ENCODE measurements around the gene SEMA3E. TPM values are rescaled to one million over a fixed set of nuclear protein-coding genes. Genes with fewer than 3 reads are reported as not detected.
"Not testable (repeated sequence)": the region's sequence is repeated elsewhere in the genome, so short reads cannot be mapped to it uniquely, and the experiment has no call there.

Gene SEMA3E
- polyA plus RNA-seq, 3 donors, result 1.7 to 2.8 (median 1.8) TPM

GRCh38 chr7:83562960-83563359 lies 86.0 kb downstream of the SEMA3E start:
- DNase-seq (ENCODE audit: low read depth in 3 of 3, low spot score in 2 of 3), result no peak

GRCh38 chr7:83562289-83562688 lies 86.7 kb downstream of the SEMA3E start:
- DNase-seq (ENCODE audit: low read depth in 3 of 3, low spot score in 2 of 3), result no peak

- no peak for DNase-seq (ENCODE audit: low read depth in 3 of 3, low spot score in 2 of 3)
Observed at GRCh38 chr7:83559887-83560286, 89.1 kb downstream of the SEMA3E start.

GRCh38 chr7:83552556-83552955 lies 96.4 kb downstream of the SEMA3E start:
- DNase-seq (ENCODE audit: low read depth in 3 of 3, low spot score in 2 of 3), result not testable (repeated sequence)

- no peak for DNase-seq (ENCODE audit: low read depth in 3 of 3, low spot score in 2 of 3)
Observed at GRCh38 chr7:83550100-83550499, 98.8 kb downstream of the SEMA3E start.

GRCh38 chr7:83548250-83548649 lies 100.7 kb downstream of the SEMA3E start:
- no peak for DNase-seq (ENCODE audit: low read depth in 3 of 3, low spot score in 2 of 3)

GRCh38 chr7:83547526-83547925 lies 101.4 kb downstream of the SEMA3E start:
- peak in 1 of 3 donors; percentile 5 for DNase-seq (ENCODE audit: low read depth in 3 of 3, low spot score in 2 of 3)

- no peak for DNase-seq (ENCODE audit: low read depth in 3 of 3, low spot score in 2 of 3)
Observed at GRCh38 chr7:83546586-83546985, 102.4 kb downstream of the SEMA3E start.

- DNase-seq (ENCODE audit: low read depth in 3 of 3, low spot score in 2 of 3), result no peak
Observed at GRCh38 chr7:83541187-83541960, 107.6 kb downstream of the SEMA3E start.

- DNase-seq (ENCODE audit: low read depth in 3 of 3, low spot score in 2 of 3), result no peak
Observed at GRCh38 chr7:83534488-83534887, 114.5 kb downstream of the SEMA3E start.

GRCh38 chr7:83532219-83532618 lies 116.7 kb downstream of the SEMA3E start:
- no peak for DNase-seq (ENCODE audit: low read depth in 3 of 3, low spot score in 2 of 3)

- no peak for DNase-seq (ENCODE audit: low read depth in 3 of 3, low spot score in 2 of 3)
Observed at GRCh38 chr7:83531766-83532165, 117.2 kb downstream of the SEMA3E start.

- DNase-seq (ENCODE audit: low read depth in 3 of 3, low spot score in 2 of 3), result no peak
Observed at GRCh38 chr7:83528925-83529423, 120.0 kb downstream of the SEMA3E start.

- no peak for DNase-seq (ENCODE audit: low read depth in 3 of 3, low spot score in 2 of 3)
Observed at GRCh38 chr7:83524277-83525075, 124.5 kb downstream of the SEMA3E start.

GRCh38 chr7:83520726-83521125 lies 128.2 kb downstream of the SEMA3E start:
- no peak for DNase-seq (ENCODE audit: low read depth in 3 of 3, low spot score in 2 of 3)

- no peak for DNase-seq (ENCODE audit: low read depth in 3 of 3, low spot score in 2 of 3)
Observed at GRCh38 chr7:83519240-83519639, 129.7 kb downstream of the SEMA3E start.

- DNase-seq (ENCODE audit: low read depth in 3 of 3, low spot score in 2 of 3), result peak in 2 of 3 donors; percentile 8 to 36
Observed at GRCh38 chr7:83517035-83517700, 131.8 kb downstream of the SEMA3E start.

GRCh38 chr7:83514977-83515376 lies 134.0 kb downstream of the SEMA3E start:
- no peak for DNase-seq (ENCODE audit: low read depth in 3 of 3, low spot score in 2 of 3)

- no peak for DNase-seq (ENCODE audit: low read depth in 3 of 3, low spot score in 2 of 3)
Observed at GRCh38 chr7:83509255-83510021, 139.5 kb downstream of the SEMA3E start.

GRCh38 chr7:83504330-83504729 lies 144.6 kb downstream of the SEMA3E start:
- no peak for DNase-seq (ENCODE audit: low read depth in 3 of 3, low spot score in 2 of 3)
